Activated CD8-positive, alpha-beta memory T cell treated with anti-CD3 and anti-CD28 coated beads, Interleukin-2, amount 50 U/mL, for 1 hour (primary cell): ENCODE measurements around the gene CLEC18C.
"Not testable (repeated sequence)": the region's sequence is repeated elsewhere in the genome, so short reads cannot be mapped to it uniquely, and the experiment has no call there.

Experiments
- DNase-seq: peaks from one replicate; pipeline ENCODE4 v3.0.0-alpha.2; 2020; ENCODE audit errors: extremely low read depth

Gene CLEC18C

GRCh38 chr16:70173212-70173837, at the start of gene CLEC18C:
Gene CLEC18C (plus strand): TSS chr16:70173787. CDS start chr16:70174279, 492 bp downstream.
- DNase-seq: not testable (repeated sequence)

DNA sequence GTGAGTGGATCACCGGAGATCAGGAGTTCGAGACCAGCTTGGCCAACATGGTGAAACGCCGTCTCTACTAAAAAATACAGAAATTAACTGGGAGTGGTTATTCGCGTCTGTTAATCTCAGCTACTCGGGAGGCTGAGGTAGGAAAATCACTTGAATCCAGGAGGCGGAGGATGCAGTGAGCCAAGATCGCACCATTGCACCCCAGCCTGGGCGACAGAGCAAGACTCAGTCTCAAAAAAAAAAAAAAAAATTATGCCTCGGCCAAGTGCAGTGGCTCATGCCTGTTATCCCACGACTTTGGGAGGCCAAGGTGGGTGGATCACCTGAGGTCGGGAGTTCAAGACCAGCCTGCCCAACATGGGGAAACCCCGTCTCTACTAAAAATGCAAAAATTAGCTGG, 49.8 kb upstream of the CLEC18C start:
- not testable (repeated sequence) for DNase-seq

GRCh38 chr16:70126226-70126625, 47.4 kb upstream of the CLEC18C start:
- not testable (repeated sequence) for DNase-seq

- DNase-seq: not testable (repeated sequence)
These were observed 45.9 kb upstream of the CLEC18C start for GRCh38 chr16:70127706-70128105.

GRCh38 chr16:70128844-70129243, 44.7 kb upstream of the CLEC18C start:
- DNase-seq: not testable (repeated sequence)

DNA sequence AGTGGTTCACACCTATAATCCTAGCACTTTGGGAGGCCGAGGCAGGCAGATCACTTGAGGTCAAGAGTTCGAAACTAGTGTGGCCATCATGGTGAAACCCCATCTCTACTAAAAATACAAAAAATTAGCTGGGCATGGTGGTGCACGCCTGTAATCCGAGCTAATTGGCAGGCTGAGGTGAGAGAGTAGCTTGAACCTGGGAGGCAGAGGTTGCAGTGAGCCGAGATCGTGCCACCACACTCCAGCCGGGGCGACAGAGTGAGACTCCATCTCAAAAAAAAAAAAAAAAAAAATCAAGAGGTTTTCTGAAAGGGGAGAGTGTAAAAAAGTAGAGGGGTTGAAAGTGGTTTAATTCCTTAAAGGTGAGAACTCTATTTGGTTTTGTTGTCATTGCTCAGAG, 37.8 kb upstream of the CLEC18C start:
- DNase-seq: not testable (repeated sequence)

- not testable (repeated sequence) for DNase-seq
These were observed 37.0 kb upstream of the CLEC18C start for GRCh38 chr16:70136595-70136994.

DNA sequence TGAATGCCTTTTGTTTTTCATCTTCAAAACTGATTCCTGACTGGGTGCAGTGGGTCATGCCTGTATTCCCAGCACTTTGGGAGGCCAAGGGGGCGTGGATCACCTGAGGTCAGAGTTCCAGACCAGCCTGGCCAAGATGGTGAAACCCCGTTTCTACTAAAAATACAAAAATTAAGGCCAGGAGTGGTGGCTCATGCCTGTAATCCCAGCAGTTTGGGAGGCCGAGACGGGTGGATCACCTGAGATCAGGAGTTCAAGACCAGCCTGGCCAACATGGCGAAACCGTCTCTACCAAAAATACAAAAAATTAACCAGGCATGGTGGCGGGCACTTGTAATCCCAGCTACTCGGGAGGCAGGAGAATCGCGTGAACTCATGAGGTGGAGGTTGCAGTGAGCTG, 30.8 kb upstream of the CLEC18C start:
- DNase-seq: not testable (repeated sequence)

- not testable (repeated sequence) for DNase-seq
These were observed 30.2 kb upstream of the CLEC18C start for GRCh38 chr16:70143231-70143895.

DNA sequence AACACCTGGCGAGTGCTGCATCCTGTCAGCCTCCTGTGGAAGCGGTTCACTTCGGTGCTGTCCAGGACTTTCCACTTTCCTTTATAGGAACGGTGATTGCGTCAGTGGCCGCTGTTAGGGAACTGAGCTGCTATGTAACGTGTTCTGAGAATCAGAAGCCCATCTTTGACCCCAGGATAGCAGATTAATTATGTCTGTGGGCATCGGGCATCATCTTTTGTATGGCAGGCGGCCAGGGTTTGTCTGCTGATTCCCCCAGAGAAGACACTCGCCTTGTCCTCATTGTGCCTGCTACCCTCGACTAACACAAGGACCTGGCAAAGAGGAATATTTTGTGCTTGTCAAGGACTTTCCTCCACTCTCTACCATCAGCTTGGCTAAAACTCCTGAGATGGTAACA, 25.7 kb upstream of the CLEC18C start:
- not testable (repeated sequence) for DNase-seq

DNA sequence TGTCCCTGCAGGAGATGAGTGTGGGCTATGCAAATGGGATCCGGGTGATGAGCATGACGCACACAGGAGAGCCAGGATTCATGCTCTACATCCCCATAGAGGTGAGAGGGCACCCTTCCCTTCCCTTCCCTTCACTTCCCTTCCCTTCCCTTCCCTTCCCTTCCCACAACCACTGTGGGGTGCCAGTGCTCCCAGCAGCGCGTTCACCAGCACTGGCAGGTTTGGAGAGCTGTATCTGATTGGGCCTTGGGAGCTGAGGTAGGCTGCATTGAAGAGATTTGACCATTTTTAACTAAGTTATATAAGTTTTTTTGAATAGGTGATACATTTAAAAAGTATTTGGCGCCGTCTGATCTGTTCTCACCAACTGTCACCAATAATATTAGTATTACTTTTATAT, 25.1 kb upstream of the CLEC18C start:
- DNase-seq: not testable (repeated sequence)

DNA sequence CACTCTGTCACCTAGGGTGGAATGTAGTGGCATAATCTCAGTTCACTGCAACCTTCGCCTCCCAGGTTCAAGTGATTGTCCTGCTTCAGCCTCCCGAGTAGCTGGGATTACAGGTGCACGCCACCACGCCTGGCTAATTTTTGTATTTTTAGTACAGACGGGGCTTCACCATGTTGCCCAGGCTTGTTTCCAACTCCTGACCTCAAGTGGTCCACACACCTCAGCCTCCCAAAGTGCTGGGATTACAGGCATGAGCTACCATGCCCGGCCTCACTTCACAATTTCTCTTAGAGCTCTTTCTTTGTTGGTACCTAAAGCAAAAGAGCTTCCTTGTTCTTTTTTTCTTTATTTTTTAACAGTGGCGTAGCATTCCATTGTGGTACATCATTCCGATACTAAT, 24.3 kb upstream of the CLEC18C start:
- not testable (repeated sequence) for DNase-seq

GRCh38 chr16:70151391-70151790, 22.2 kb upstream of the CLEC18C start:
- DNase-seq: no peak

DNA sequence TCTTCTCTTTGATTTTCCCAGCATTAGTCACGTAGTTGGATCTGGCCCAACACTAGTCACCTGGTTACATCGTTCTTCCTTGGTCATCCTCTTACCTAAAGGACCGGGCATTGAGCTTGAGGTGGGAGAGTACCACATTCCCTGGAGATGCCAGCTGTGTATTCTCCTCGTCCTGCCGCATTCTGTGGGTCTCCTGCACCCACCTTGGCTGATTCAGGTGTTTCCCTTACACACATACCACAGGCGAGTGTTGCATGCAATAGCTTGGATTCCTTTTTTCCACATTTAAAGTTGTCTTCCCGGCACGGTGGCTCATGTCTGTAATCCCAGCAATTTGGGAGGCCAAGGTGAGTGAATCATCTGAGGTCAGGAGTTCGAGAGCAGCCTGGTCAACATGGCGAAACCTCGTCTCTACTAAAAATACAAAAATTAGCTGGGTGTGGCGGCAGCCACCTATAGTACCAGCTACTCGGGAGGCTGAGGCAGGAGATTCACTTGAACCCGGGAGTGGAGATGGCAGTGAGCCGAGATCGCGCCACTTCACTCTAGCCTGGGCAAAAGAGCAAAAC, 21.6 kb upstream of the CLEC18C start:
- DNase-seq: no peak

- DNase-seq: no peak
These were observed 20.8 kb upstream of the CLEC18C start for GRCh38 chr16:70152578-70153302.

GRCh38 chr16:70154736-70155135, 18.9 kb upstream of the CLEC18C start:
- DNase-seq: not testable (repeated sequence)

DNA sequence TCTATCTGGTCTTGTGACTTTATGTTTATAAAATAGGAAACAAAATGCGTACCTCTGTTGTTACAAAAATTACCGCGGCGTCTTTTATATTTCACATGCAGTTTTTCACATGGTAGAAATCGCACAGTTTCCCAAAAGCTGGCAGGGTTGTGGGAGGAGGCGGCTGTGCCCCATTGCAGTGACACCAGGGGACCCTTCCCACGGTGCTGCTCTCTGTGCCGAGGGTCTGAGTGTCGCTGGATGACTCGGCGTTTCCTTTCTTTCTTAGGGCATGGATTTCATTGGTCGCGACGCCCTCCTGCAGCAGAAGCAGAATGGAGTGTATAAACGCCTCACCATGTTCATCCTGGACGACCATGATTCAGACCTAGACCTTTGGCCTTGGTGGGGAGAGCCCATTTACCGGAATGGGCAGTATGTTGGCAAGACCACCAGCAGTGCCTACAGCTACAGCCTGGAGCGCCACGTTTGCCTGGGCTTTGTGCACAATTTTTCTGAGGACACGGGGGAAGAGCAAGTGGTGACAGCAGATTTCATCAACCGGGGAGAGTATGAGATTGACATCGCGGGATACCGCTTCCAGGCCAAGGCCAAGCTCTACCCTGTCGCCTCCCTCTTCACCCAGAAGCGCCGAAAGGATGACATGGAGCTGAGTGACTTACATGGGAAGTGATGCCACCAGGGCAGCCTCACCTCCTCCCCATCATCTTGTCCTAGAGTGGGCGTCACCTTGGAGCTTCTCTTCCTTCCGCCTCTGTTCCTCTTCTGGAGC, 17.2 kb upstream of the CLEC18C start:
- no peak for DNase-seq

GRCh38 chr16:70157105-70157476, 16.5 kb upstream of the CLEC18C start:
- no peak for DNase-seq

GRCh38 chr16:70157477-70158260, 15.9 kb upstream of the CLEC18C start:
- no peak for DNase-seq

- no peak for DNase-seq
These were observed 15.2 kb upstream of the CLEC18C start for GRCh38 chr16:70158261-70158939.
